ENCODE data around the gene SNAP23. TPM values are rescaled to one million over a fixed set of nuclear protein-coding genes. Genes with fewer than 3 reads are reported as not detected.
A peak's percentile ranks its signal among the peaks of the same experiment; 100 is the strongest.

The SNAP23 gene
- total RNA-seq, 2 experiments from 2014 or later, result 46.0 to 49.1 TPM

- ChIA-PET CTCF (no interaction called here), POLR2A (interaction anchor here (0.9 kb wide), 1 partner anchor 13 kb away, joined by 4 read pairs; the partner anchor contains the start of gene ZNF106)
- DNase-seq, result no peak
- Mint-ChIP-seq H3K4me1 (peaks cover 11% of the 10 kb centered on the region), H3K27ac (no peak overlapping the region), H3K36me3 (ENCODE audit: low read depth) (peaks cover 5% of the 10 kb centered on the region), H3K9me3 (no peaks in the 10 kb centered on the region), H3K27me3 (no peaks in the 10 kb centered on the region), H3K4me3 (no peak overlapping the region)
Observed at GRCh38 chr15:42503825-42504224, 8.4 kb downstream of the SNAP23 start.

GRCh38 chr15:42504631-42505030 lies 9.2 kb downstream of the SNAP23 start:
- ChIA-PET CTCF (no interaction called here), POLR2A (interaction anchor here (0.7 to 1.2 kb wide), 3 partner anchors 10 to 14 kb away, joined by 3 to 6 read pairs (median 4); partner anchors contain the start of genes SNAP23 and ZNF106)
- Mint-ChIP-seq H3K36me3 (ENCODE audit: low read depth) (peaks cover 5% of the 10 kb centered on the region), H3K4me1 (peaks cover 6% of the 10 kb centered on the region), H3K4me3 (no peak overlapping the region), H3K27ac (no peak overlapping the region), H3K27me3 (no peaks in the 10 kb centered on the region), H3K9me3 (no peaks in the 10 kb centered on the region)
- DNase-seq, result no peak

DNA sequence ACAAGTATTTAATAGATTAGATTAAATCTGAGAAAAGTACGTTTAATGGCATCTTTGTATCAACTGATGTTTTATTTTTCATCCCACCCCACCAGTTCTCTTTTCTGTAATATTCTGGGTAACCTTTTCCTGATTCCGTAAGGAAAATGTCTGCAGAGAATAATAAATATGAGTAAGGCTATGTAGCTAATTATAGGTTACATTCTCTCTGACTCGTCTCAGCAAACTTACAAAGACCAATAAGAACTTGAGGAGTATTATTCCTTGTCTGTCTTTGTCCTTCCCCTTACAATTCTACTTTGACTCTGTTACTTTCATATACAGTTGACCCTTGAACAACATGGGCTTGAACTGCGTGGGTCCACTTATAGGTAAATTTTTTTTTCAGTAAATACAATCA lies 12.1 kb downstream of the SNAP23 start:
- no peaks in the 10 kb centered on the region for H3K4me1 Mint-ChIP-seq
- peaks cover 7% of the 10 kb centered on the region for H3K36me3 Mint-ChIP-seq (ENCODE audit: low read depth)
- POLR2A ChIA-PET, result no interaction called here
- CTCF ChIA-PET, result no interaction called here
- H3K27me3 Mint-ChIP-seq, result no peaks in the 10 kb centered on the region
- H3K27ac Mint-ChIP-seq, result no peak overlapping the region
- no peak for DNase-seq
- H3K4me3 Mint-ChIP-seq, result no peak overlapping the region
- H3K9me3 Mint-ChIP-seq, result no peaks in the 10 kb centered on the region

DNA sequence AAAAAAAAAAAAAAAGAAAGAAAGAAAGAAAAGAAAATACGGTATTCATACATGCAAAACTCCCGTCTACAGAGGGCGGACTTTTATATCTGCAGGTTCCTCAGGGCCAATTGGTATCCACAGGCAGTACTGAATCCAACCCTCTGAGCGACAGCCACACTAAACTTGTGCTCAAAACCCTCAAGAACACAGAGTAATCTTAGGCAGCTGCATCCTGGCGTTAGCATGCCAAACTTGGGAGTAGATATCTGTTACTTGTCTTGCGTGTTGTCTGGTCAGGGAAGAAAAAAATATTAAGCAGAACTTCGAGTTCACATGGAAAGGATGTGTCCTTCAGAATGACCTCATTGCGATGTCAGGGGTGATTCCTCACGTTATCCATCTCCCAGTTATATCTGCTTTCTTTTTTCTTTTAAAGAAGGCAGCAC lies 12.8 kb downstream of the SNAP23 start:
- Mint-ChIP-seq H3K4me1 (no peaks in the 10 kb centered on the region), H3K9me3 (no peaks in the 10 kb centered on the region), H3K27ac (no peak overlapping the region), H3K4me3 (no peak overlapping the region), H3K36me3 (ENCODE audit: low read depth) (peaks cover 14% of the 10 kb centered on the region), H3K27me3 (no peaks in the 10 kb centered on the region)
- no peak for DNase-seq
- POLR2A ChIA-PET, result no interaction called here
- CTCF ChIA-PET, result no interaction called here

DNA sequence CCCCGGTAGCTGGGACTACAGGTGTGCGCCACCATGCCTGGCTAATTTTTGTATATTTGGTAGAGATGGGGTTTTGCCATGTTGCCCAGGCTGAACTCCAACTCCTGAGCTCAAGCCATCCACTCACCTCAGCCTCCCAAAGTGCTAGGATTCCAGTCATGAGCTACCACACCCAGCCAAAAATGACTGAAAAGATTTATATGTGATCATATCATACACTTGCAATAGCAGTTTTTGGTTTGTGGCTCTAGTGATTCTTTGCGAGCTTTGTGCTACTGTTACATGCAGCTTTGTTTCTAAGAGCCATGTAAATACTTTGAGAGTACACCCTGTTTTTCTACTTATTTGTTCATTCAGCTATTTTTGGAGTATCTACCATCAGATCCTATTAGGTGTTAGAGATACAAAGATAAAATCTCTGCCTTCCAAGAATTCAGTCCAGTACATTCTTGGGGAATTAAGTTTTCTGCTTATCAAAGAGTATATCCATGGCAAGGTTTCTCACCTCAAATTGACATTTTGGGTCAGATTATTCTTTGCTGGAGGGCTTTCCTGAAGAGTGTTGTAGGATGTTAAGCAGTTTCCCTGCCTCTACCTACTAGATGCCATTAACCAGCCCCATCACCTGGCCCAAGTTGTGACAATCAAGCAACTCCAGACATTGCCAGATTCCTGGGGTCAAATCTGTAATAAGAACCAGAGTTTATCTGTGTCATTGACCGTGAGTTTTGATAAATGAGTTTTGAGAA lies 15.0 kb downstream of the SNAP23 start:
- Mint-ChIP-seq H3K4me3 (no peak overlapping the region), H3K27ac (no peak overlapping the region), H3K4me1 (no peaks in the 10 kb centered on the region), H3K9me3 (no peaks in the 10 kb centered on the region), H3K27me3 (no peaks in the 10 kb centered on the region), H3K36me3 (ENCODE audit: low read depth) (peaks cover 25% of the 10 kb centered on the region)
- CTCF ChIA-PET, result no interaction called here
- POLR2A ChIA-PET, result interaction anchor here (0.8 to 2.2 kb wide), 3 partner anchors 11 to 37 kb away, joined by 3 to 6 read pairs (median 5); partner anchors contain the start of gene ZNF106
- DNase-seq, result no peak

DNA sequence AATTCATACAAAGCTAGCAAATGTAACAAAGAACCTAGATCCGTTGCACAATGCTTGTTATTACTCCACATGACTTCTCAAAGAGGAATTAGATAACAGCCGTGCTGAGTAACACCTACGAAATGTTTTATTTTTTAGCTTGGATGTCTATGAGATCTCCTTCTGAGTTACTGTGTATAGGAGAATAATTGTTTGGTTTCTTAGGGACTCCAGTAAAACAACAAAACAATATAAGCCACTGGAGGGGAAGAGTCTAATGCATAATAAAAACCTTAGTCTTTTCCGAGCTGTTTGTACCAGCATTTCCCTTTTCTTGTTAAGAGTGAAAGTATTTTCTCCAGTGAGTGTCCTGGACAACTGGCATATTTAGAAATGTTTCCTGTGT lies 15.6 kb downstream of the SNAP23 start:
- Mint-ChIP-seq H3K27ac (no peak overlapping the region), H3K4me3 (no peak overlapping the region), H3K4me1 (no peaks in the 10 kb centered on the region), H3K9me3 (no peaks in the 10 kb centered on the region), H3K27me3 (no peaks in the 10 kb centered on the region), H3K36me3 (ENCODE audit: low read depth) (peaks cover 31% of the 10 kb centered on the region)
- no peak for DNase-seq
- ChIA-PET CTCF (no interaction called here), POLR2A (interaction anchor here (0.8 to 1.5 kb wide), 2 partner anchors 11 to 20 kb away, joined by 3 to 6 read pairs; partner anchors contain the start of gene ZNF106)

DNA sequence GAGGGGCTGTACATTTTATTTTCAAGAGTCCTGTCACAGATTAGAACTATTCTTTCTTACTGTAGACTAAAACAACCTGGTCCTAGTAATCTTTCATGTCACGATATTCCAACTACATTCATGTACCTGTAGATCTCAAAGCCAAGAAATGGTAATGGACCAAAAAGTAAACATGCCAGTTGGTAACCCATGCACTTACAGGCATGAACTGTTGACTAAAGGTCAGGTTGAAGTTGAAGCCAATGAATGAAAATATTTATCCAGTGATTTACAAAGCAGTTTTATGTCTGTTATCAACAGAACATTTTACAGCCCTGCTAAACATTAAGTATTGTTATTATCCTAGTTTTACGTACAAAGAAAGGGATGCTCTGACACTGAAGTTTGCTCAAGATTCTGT lies 27.9 kb downstream of the SNAP23 start:
- CTCF ChIA-PET, result no interaction called here
- no peak for DNase-seq
- Mint-ChIP-seq H3K4me3 (no peak overlapping the region), H3K27ac (no peak overlapping the region), H3K36me3 (ENCODE audit: low read depth) (peaks cover 16% of the 10 kb centered on the region), H3K9me3 (no peaks in the 10 kb centered on the region), H3K4me1 (no peaks in the 10 kb centered on the region), H3K27me3 (no peaks in the 10 kb centered on the region)
- POLR2A ChIA-PET, result no interaction called here

DNA sequence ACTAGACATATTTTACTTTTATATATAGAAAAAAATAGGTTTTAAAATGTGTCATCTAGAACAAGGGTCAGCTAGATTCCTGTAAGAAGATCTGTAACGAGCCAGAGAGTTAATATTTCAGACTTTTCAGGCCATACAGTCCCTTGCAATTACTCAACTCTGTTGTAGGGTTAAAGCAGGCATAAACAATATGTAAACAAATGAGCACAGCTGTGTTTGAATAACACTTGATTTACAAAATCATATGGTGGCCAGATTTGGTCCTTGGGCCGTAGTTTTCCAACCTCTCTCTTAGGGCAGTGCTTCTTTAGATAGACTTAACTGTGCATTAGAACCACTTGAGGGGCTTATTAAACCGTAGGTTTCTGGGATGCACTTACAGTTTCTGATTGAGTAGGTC lies 33.5 kb downstream of the SNAP23 start:
- no peak for DNase-seq
- POLR2A ChIA-PET, result no interaction called here
- no peaks in the 10 kb centered on the region for H3K27me3 Mint-ChIP-seq
- CTCF ChIA-PET, result no interaction called here
- no peak overlapping the region for H3K4me3 Mint-ChIP-seq
- peaks cover 2% of the 10 kb centered on the region for H3K4me1 Mint-ChIP-seq
- no peaks in the 10 kb centered on the region for H3K9me3 Mint-ChIP-seq
- peaks cover 36% of the 10 kb centered on the region for H3K36me3 Mint-ChIP-seq (ENCODE audit: low read depth)
- H3K27ac Mint-ChIP-seq, result no peak overlapping the region

- Mint-ChIP-seq H3K27me3 (no peaks in the 10 kb centered on the region), H3K4me1 (peaks cover 2% of the 10 kb centered on the region), H3K36me3 (ENCODE audit: low read depth) (peaks cover 58% of the 10 kb centered on the region), H3K4me3 (no peak overlapping the region), H3K9me3 (no peaks in the 10 kb centered on the region), H3K27ac (no peak overlapping the region)
- no peak for DNase-seq
- ChIA-PET POLR2A (interaction anchor here (1.8 kb wide), 1 partner anchor 16 kb away, joined by 10 read pairs; the partner anchor contains the start of genes HAUS2 and LRRC57), CTCF (interaction anchor here (1.1 kb wide), 1 partner anchor 118 kb away, joined by 3 read pairs; no protein-coding TSS in a partner anchor)
Observed at GRCh38 chr15:42533246-42533645, 37.8 kb downstream of the SNAP23 start.

GRCh38 chr15:42544853-42545629 lies 49.6 kb downstream of the SNAP23 start:
- Mint-ChIP-seq H3K27ac (peak overlapping the region; percentile 29), H3K27me3 (no peaks in the 10 kb centered on the region)
- CTCF ChIA-PET, result interaction anchor here (1.0 kb wide), 1 partner anchor 8 kb away, joined by 3 read pairs; no protein-coding TSS in a partner anchor

DNA sequence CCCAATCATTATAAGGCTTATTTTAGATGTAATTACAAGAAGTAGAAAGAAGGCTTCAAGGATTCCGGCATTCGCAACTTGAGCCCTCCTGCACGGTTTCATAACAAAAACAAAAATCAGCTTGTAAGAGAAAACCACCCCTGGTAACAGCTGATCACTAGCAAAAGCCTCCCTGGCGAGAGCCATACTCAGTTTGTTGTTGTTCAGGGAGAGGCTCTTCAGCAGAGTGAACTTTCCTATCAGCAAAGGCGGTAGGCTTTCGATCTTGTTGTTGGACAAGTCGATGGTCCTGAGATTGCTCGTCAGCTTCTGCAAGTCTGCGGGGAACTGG lies 52.4 kb downstream of the SNAP23 start:
- ChIA-PET CTCF (interaction anchor here (0.9 to 3.6 kb wide), 6 partner anchors 13 to 57 kb away, joined by 3 to 13 read pairs (median 4); partner anchors contain the start of gene ZNF106), POLR2A (interaction anchor here (0.8 to 4.1 kb wide), 18 partner anchors 9 to 578 kb away, joined by 3 to 44 read pairs (median 8); partner anchors contain the start of genes GANC, SNAP23, STARD9 and TMEM87A)
- Mint-ChIP-seq H3K36me3 (ENCODE audit: low read depth) (peaks cover 52% of the 10 kb centered on the region), H3K9me3 (no peaks in the 10 kb centered on the region), H3K27ac (peak overlapping the region; percentile 87), H3K4me1 (peaks cover 59% of the 10 kb centered on the region), H3K27me3 (no peaks in the 10 kb centered on the region), H3K4me3 (peak overlapping the region; percentile 90)
- no peak for DNase-seq

More at GRCh38 chr15:42544853-42545629, 49.6 kb downstream of the SNAP23 start:
- DNase-seq, result no peak
- Mint-ChIP-seq H3K9me3 (no peaks in the 10 kb centered on the region), H3K36me3 (ENCODE audit: low read depth) (peaks cover 56% of the 10 kb centered on the region), H3K4me1 (peaks cover 44% of the 10 kb centered on the region), H3K4me3 (no peak overlapping the region)
- POLR2A ChIA-PET, result interaction anchor here (0.7 to 4.1 kb wide), 2 partner anchors 50 to 51 kb away, joined by 4 to 32 read pairs; partner anchors contain the start of gene SNAP23

GRCh38 chr15:42548249-42549031 lies 53.0 kb downstream of the SNAP23 start, which contains the start of the genes HAUS2 and LRRC57:
HAUS2 (plus strand) TSS chr15:42548838; CDS start chr15:42548873, 35 bp downstream.
LRRC57 (minus strand) TSS chr15:42548793; CDS start chr15:42548434, 359 bp downstream.
- peaks cover 50% of the 10 kb centered on the region for H3K36me3 Mint-ChIP-seq (ENCODE audit: low read depth)
- H3K27me3 Mint-ChIP-seq, result no peaks in the 10 kb centered on the region
- H3K9me3 Mint-ChIP-seq, result no peaks in the 10 kb centered on the region
- H3K4me1 Mint-ChIP-seq, result peaks cover 60% of the 10 kb centered on the region
- peak within 1 kb of the TSS; percentile 87 for H3K27ac Mint-ChIP-seq
- H3K4me3 Mint-ChIP-seq, result peak within 1 kb of the TSS; percentile 90
- DNase-seq, result peak; percentile 89
- ChIA-PET CTCF (interaction anchor here (0.9 to 3.6 kb wide), 7 partner anchors 13 to 57 kb away, joined by 3 to 13 read pairs (median 4); partner anchors contain the start of gene ZNF106), POLR2A (interaction anchor here (0.8 to 4.1 kb wide), 21 partner anchors 9 to 579 kb away, joined by 3 to 44 read pairs (median 5); partner anchors contain the start of genes CDAN1, GANC, SNAP23 and STARD9)

Measured in activated CD4-positive, alpha-beta memory T cell treated with anti-CD3 and anti-CD28 coated beads, Interleukin-2, amount 10 ng/mL, durations not matched to agents 7 days and 5 days (primary cell).